PC-9 (cell line): ENCODE data around the gene CIAO3.

Experiments
- EZH2 ChIP-seq: fragments of 200-600 bp; sonication (generic); IDR thresholded peaks from 2 replicates; pipeline ENCODE4 v1.8.0; 2017; ENCODE audit warnings: antibody characterized with exemption, low read depth
- TF ChIP-seq, protein P1 (sequence below): fragments of 200-600 bp; sonication (generic); conservative IDR thresholded peaks from 2 replicates; pipeline ENCODE4 v1.6.1; 2017; ENCODE audit warnings: mixed run types, antibody characterized with exemption, mild to moderate bottlenecking, moderate library complexity

DNA sequence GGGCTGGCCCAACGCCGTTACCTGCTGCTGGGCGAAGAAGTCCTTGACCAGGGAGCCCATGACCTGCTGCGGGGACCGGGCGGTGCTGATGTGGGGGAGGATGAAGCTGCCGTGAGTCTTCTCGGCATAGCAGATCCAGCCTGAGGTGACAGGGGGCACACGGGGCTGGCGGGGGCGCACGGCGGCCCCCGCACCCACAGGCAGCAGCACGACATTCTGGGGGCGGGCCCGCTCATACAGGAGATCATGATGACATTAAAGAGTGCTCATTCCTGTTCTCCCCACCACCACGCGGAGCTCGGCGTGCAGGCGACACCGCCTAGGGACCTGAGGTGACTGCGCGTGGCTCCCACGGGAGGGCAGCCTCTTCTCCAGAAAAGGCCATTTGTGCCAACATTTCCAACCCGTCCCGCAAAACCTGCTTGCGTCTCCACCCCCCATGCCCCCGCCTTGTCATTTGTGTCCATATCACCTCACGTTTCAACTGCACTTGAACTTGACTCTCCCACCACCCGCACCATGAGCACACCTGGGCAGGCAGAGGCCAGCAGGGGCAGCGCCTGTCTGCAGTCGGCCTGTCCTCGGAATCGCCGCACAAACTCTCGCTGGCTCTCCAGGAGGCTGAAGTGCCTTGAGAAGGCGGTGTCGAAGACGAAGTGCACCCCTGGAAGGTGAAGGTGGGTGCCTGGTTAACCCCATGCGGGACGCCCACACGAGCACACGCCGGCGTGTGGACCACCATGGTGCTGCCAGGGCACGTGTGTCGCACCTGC is 6.4 kb downstream of the CIAO3 start:
- TF ChIP-seq, protein P1, sequence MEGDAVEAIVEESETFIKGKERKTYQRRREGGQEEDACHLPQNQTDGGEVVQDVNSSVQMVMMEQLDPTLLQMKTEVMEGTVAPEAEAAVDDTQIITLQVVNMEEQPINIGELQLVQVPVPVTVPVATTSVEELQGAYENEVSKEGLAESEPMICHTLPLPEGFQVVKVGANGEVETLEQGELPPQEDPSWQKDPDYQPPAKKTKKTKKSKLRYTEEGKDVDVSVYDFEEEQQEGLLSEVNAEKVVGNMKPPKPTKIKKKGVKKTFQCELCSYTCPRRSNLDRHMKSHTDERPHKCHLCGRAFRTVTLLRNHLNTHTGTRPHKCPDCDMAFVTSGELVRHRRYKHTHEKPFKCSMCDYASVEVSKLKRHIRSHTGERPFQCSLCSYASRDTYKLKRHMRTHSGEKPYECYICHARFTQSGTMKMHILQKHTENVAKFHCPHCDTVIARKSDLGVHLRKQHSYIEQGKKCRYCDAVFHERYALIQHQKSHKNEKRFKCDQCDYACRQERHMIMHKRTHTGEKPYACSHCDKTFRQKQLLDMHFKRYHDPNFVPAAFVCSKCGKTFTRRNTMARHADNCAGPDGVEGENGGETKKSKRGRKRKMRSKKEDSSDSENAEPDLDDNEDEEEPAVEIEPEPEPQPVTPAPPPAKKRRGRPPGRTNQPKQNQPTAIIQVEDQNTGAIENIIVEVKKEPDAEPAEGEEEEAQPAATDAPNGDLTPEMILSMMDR = no peak
- TF ChIP-seq EZH2 = no peak
